Transverse colon (tissue), 4 donors: Measurements from ENCODE around the gene CD70. TPM values are rescaled to one million over a fixed set of nuclear protein-coding genes. Genes with fewer than 3 reads are reported as not detected.
"Not testable (repeated sequence)": the region's sequence is repeated elsewhere in the genome, so short reads cannot be mapped to it uniquely, and the experiment has no call there.

Source experiments
- DNase-seq: peaks from one replicate; pipeline ENCODE4 v3.0.0-alpha.2; 2019
- H3K27ac ChIP-seq, 4 donors: fragments of 200-600 bp; sonication (generic); 2 replicates each; pipeline ENCODE4 v1.5.1; 2016 to 2018; ENCODE audit warnings: inconsistent platforms in 4 of 4
- H3K27me3 ChIP-seq: fragments of 200-600 bp; sonication (generic); 2 replicates; pipeline ENCODE4 v1.5.1; 2017; ENCODE audit warnings: inconsistent platforms
- H3K36me3 ChIP-seq, 4 donors: fragments of 200-600 bp; sonication (generic); 2 replicates each; pipeline ENCODE4 v1.5.1; 2017 to 2019; ENCODE audit warnings: inconsistent platforms in 4 of 4
- H3K4me1 ChIP-seq, 4 donors: fragments of 200-600 bp; sonication (generic); 2 replicates each; pipeline ENCODE4 v1.5.1; 2017 to 2020; ENCODE audit warnings: inconsistent platforms in 4 of 4
- H3K4me3 ChIP-seq, 4 donors: fragments of 200-600 bp; sonication (generic); 1 replicate in 1 of 4; 2 replicates in 3 of 4; pipeline versions ENCODE4 v1.5.1 to v1.6.1; 2017 to 2019; ENCODE audit warnings: inconsistent platforms in 4 of 4
- H3K9me3 ChIP-seq, 2 donors: fragments of 200-600 bp; sonication (generic); 2 replicates each; pipeline ENCODE4 v1.5.1; 2017 to 2019; ENCODE audit warnings: inconsistent platforms in 2 of 2
- EP300 ChIP-seq: sonication (generic); formaldehyde crosslinking; IDR thresholded peaks from one replicate; pipeline ENCODE4 v1.6.1; 2017; ENCODE audit warnings: antibody characterized with exemption, low read depth
- POLR2A ChIP-seq: fragments of 450-650 bp; IDR thresholded peaks from one replicate; pipeline ENCODE4 v1.6.1; 2016; ENCODE audit warnings: antibody characterized with exemption, mild to moderate bottlenecking, moderate library complexity
- POLR2AphosphoS5 ChIP-seq, 3 donors: sonication (generic); formaldehyde crosslinking; IDR thresholded peaks; one replicate each; pipeline ENCODE4 v1.6.1; 2016; ENCODE audit warnings: antibody characterized with exemption in 3 of 3
- WGBS, 2 donors: methylation state at CpG; one replicate each; pipeline ENCODE4 v1.1.5; 2018; ENCODE audit warnings: low coverage in 1 of 2; 5-methylcytosine and 5-hydroxymethylcytosine counted together
- in situ Hi-C, 4 donors: fragments of 200-750 bp; cut with MboI; loops; one replicate each; pipeline versions ENCODE4 v1.15.0 to v1.15.1; 2017; ENCODE audit warnings: low sequenced_read_pairs in 3 of 4, low pct_ligation_motif_present in 1 of 4, low pct_unique_long_range_greater_than_20kb in 1 of 4
- intact Hi-C: fragments of 100-400 bp; cut with DNase I; formaldehyde crosslinking; loops from one replicate; pipeline ENCODE4 v1.15.1; 2023; ENCODE audit warnings: low total_unique reads
- total RNA-seq, 4 donors: library from RNA; depleted of rRNA; stranded (reverse); fragments of >200 nt; gene quantifications; one replicate each; pipeline ENCODE4 v1.1.0, GENCODE V29; 2016
- TF ChIP-seq, protein P1 (sequence below), 5 experiments: fragments of 200-600 bp in 3 of 5; fragments of 450-650 bp in 2 of 5; sonication (generic) in 3 of 5; IDR thresholded peaks; 1 replicate in 2 of 5; 2 replicates in 3 of 5; pipeline ENCODE4 v1.5.1; 2016 to 2017; ENCODE audit warnings: antibody characterized with exemption in 5 of 5, inconsistent platforms in 3 of 5, mild to moderate bottlenecking in 2 of 5, moderate library complexity in 1 of 5

CD70 gene
- total RNA-seq, 4 donors from 2014 or later = not detected

DNA sequence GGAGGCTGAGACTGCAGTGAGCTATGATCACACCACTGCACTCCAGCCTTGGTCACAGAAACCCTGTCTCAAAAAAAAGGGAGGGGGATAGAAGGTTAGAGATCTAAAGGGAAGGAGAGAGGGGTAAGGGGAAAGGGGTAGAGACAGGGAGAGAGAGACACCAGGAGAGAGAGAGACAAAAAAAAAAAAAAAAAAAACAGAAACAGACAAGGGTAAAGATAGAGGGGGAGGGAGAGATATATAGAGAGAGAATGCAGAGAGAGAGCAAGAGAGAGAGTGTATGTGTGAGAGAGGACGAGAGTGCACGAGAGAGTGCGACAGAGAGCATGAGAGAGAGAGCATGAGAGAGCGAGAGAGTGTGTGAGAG, 4.2 kb downstream of the CD70 start:
- TF ChIP-seq, protein P1, sequence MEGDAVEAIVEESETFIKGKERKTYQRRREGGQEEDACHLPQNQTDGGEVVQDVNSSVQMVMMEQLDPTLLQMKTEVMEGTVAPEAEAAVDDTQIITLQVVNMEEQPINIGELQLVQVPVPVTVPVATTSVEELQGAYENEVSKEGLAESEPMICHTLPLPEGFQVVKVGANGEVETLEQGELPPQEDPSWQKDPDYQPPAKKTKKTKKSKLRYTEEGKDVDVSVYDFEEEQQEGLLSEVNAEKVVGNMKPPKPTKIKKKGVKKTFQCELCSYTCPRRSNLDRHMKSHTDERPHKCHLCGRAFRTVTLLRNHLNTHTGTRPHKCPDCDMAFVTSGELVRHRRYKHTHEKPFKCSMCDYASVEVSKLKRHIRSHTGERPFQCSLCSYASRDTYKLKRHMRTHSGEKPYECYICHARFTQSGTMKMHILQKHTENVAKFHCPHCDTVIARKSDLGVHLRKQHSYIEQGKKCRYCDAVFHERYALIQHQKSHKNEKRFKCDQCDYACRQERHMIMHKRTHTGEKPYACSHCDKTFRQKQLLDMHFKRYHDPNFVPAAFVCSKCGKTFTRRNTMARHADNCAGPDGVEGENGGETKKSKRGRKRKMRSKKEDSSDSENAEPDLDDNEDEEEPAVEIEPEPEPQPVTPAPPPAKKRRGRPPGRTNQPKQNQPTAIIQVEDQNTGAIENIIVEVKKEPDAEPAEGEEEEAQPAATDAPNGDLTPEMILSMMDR (IDR thresholded peaks at IDR 0.05) = no peak
- TF ChIP-seq EP300 = no peak
- TF ChIP-seq POLR2AphosphoS5 (IDR thresholded peaks at IDR 0.05) = no peak
- no peak for TF ChIP-seq POLR2A
- Histone ChIP-seq H3K36me3 (no peaks in the 10 kb centered on the region), H3K4me1 (peaks cover 0 to 39% (median 10%) of the 10 kb centered on the region in 4 donors), H3K27ac (no peak overlapping the region), H3K27me3 (peaks cover 79% of the 10 kb centered on the region), H3K9me3 (no peaks in the 10 kb centered on the region), H3K4me3 (peak overlapping the region in 2 of 4 donors; percentile 4 to 34)
- intact Hi-C loops (no loop called here), in situ Hi-C loops (no loop called here)
- no peak for DNase-seq
- WGBS, 2 donors = 26 to 34% methylated on average over 4 of the region's 4 CpGs

DNA sequence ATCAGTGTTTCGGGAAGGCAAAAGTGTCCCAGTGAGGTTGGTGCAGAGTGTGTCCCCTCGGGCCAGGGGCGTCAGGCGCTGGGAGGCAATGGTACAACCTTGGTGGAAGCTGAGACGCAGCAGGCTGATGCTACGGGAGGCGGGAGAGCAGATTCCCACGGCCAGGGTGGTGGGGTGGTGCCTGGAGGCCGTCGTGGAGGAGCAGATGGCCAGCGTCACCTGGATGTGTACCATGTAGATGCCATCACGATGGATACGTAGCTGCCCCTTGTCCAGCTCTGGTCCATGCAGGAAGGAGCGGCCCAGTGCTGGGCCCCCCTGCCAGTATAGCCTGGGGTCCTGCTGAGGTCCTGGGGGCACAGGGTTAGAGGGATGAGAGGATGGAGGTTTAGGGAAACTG, 4.9 kb downstream of the CD70 start:
- 74 to 81% methylated on average over 4 to 14 of the region's 14 CpGs for WGBS, 2 donors
- in situ Hi-C loops (no loop called here), intact Hi-C loops (no loop called here)
- Histone ChIP-seq H3K4me3 (no peak overlapping the region), H3K27ac (no peak overlapping the region), H3K9me3 (no peaks in the 10 kb centered on the region), H3K4me1 (peaks cover 0 to 37% (median 10%) of the 10 kb centered on the region in 4 donors), H3K27me3 (peaks cover 73% of the 10 kb centered on the region), H3K36me3 (no peaks in the 10 kb centered on the region)
- no peak for DNase-seq
- TF ChIP-seq POLR2A (no peak), POLR2AphosphoS5 (IDR thresholded peaks at IDR 0.05) (no peak), EP300 (no peak)
- TF ChIP-seq, protein P1 (IDR thresholded peaks at IDR 0.05) = no peak

DNA sequence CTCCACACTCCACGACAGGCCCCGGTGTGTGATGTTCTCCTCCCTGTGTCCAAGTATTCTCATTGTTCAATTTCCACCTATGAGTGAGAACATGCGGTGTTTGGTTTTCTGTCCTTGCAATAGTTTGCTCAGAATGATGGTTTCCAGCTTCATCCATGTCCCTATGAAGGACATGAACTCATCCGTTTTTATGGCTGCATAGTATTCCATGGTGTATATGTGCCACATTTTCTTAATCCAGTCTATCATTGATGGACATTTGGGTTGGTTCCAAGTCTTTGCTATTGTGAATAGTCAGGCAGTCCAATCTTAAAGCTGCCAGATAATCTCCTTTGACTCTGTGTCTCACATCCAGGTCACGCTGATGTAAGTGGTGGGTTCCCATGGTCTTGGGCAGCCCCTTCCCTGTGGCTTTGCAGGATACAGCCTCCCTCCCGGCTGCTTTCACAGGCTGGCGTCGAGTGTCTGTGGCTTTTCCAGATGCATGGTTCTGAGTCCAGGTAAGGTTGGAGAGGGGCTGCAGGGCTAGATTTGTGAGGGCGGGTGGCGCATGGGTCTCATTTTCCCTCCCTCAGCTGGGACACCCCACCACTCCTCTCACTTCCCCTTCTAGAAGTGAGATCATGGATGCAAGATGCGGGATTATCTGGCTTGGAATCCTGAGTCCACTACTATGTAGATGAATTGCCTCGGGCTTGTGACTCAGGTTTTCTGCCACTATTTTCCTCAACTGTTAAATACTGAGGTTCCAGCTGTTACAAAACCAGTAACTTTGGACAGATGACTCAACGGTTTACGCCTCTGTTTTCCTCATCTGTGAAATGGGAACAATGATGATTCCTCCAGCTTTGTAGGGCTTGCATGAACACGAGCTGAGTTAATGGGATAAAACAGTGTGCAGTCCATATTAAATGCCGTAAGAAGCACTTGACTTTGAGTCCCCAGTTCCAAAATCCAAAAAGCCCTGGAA, 8.2 kb downstream of the CD70 start:
- WGBS, 2 donors = 87 to 92% methylated on average over 5 to 16 of the region's 16 CpGs
- H3K9me3 ChIP-seq, H3K27ac ChIP-seq, H3K4me3 ChIP-seq, H3K36me3 ChIP-seq, DNase-seq, intact Hi-C loops, in situ Hi-C loops: not testable (repeated sequence)
- peaks cover 0 to 14% (median 7%) of the 10 kb centered on the region in 4 donors for H3K4me1 ChIP-seq
- peaks cover 40% of the 10 kb centered on the region for H3K27me3 ChIP-seq

DNA sequence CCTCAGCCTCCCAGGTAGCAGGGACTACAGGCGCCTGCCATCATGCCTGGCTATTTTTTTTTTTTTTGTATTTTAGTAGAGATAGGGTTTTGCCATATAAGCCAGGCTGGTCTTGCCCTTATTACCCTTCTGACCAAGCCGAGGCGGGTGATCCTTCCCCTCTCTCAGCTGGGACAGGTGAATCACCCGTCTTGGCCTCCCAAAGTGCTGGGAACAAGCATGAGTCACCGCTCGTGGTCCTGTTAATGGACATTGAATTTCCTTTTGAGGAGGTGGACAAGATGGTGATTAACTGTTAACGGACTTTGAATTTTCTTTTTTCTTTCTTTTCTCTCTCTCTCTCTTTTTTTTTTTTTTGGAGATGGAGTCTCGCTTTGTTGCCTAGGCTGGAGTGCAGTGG, 10.6 kb downstream of the CD70 start:
- WGBS, 2 donors = 76 to 95% methylated on average over 3 to 8 of the region's 8 CpGs
- peaks cover 0 to 21% (median 13%) of the 10 kb centered on the region in 4 donors for H3K4me1 ChIP-seq
- no peak for DNase-seq
- H3K27me3 ChIP-seq = peaks cover 15% of the 10 kb centered on the region
- intact Hi-C loops (no loop called here), in situ Hi-C loops (no loop called here)
- no peaks in the 10 kb centered on the region for H3K36me3 ChIP-seq
- H3K9me3 ChIP-seq = no peaks in the 10 kb centered on the region
- no peak overlapping the region for H3K27ac ChIP-seq
- TF ChIP-seq POLR2AphosphoS5 (IDR thresholded peaks at IDR 0.05) (no peak), EP300 (no peak), POLR2A (no peak)
- TF ChIP-seq, protein P1 (IDR thresholded peaks at IDR 0.05) = no peak
- H3K4me3 ChIP-seq = no peak overlapping the region
